Measurements from ENCODE around the gene LPP.

- no peak for TF ChIP-seq CTCF (IDR thresholded peaks at IDR 0.05)
- no peak for TF ChIP-seq POLR2A (IDR thresholded peaks at IDR 0.05)
Observed at GRCh38 chr3:188458756-188459155, 304.8 kb downstream of the LPP start.
